BLaER1 (cell line): ENCODE results near the gene PRKN.
"Not testable (repeated sequence)": the region's sequence is repeated elsewhere in the genome, so short reads cannot be mapped to it uniquely, and the experiment has no call there.

Experiments used
- H3K27ac ChIP-seq: shearing (Covaris generic); formaldehyde crosslinking; 2 replicates; pipeline ENCODE4 v1.8.1; 2022
- H3K27me3 ChIP-seq: shearing (Covaris generic); formaldehyde crosslinking; 2 replicates; pipeline ENCODE4 v1.8.1; 2022
- H3K36me3 ChIP-seq: shearing (Covaris generic); formaldehyde crosslinking; 2 replicates; pipeline ENCODE4 v1.8.1; 2022
- H3K4me1 ChIP-seq: shearing (Covaris generic); formaldehyde crosslinking; 2 replicates; pipeline ENCODE4 v1.8.1; 2022
- H3K4me2 ChIP-seq: shearing (Covaris generic); formaldehyde crosslinking; 2 replicates; pipeline ENCODE4 v1.8.1; 2022
- H3K4me3 ChIP-seq: shearing (Covaris generic); formaldehyde crosslinking; 2 replicates; pipeline ENCODE4 v1.8.1; 2022
- H3K9ac ChIP-seq: shearing (Covaris generic); formaldehyde crosslinking; 2 replicates; pipeline ENCODE4 v1.8.1; 2022
- H3K9me3 ChIP-seq: shearing (Covaris generic); formaldehyde crosslinking; 2 replicates; pipeline ENCODE4 v1.8.1; 2022
- H4K20me1 ChIP-seq: shearing (Covaris generic); formaldehyde crosslinking; 2 replicates; pipeline ENCODE4 v1.8.1; 2022
- Cebpa-rat ChIP-seq: shearing (Covaris generic); IDR thresholded peaks from 2 replicates; pipeline ENCODE4 v1.8.1; 2022

The PRKN gene

GRCh38 chr6:161327360-161327953, 1400.1 kb downstream of the PRKN start:
- H3K27ac ChIP-seq = no peak overlapping the region

GRCh38 chr6:161319231-161319630, 1408.3 kb downstream of the PRKN start:
- Histone ChIP-seq H3K9me3 (peaks cover 13% of the 10 kb centered on the region), H3K27ac (no peak overlapping the region), H3K9ac (no peak overlapping the region), H3K4me3 (no peak overlapping the region), H4K20me1 (no peaks in the 10 kb centered on the region), H3K27me3 (no peaks in the 10 kb centered on the region), H3K36me3 (no peaks in the 10 kb centered on the region), H3K4me1 (no peaks in the 10 kb centered on the region), H3K4me2 (no peak overlapping the region)
- no peak for TF ChIP-seq Cebpa-rat

More at GRCh38 chr6:161327360-161327953, 1400.1 kb downstream of the PRKN start:
- no peak overlapping the region for H3K4me2 ChIP-seq
- no peak overlapping the region for H3K9ac ChIP-seq
- TF ChIP-seq Cebpa-rat = no peak
- H3K9me3 ChIP-seq = peaks cover 36% of the 10 kb centered on the region
- H3K36me3 ChIP-seq = no peaks in the 10 kb centered on the region
- H4K20me1 ChIP-seq = no peaks in the 10 kb centered on the region
- H3K4me1 ChIP-seq = no peaks in the 10 kb centered on the region
- H3K4me3 ChIP-seq = no peak overlapping the region
- H3K27me3 ChIP-seq = no peaks in the 10 kb centered on the region

- TF ChIP-seq Cebpa-rat = no peak
- Histone ChIP-seq H3K4me2 (no peak overlapping the region), H3K9me3 (peaks cover 15% of the 10 kb centered on the region), H3K27ac (no peak overlapping the region), H3K27me3 (no peaks in the 10 kb centered on the region), H3K4me3 (no peak overlapping the region), H3K9ac (no peak overlapping the region), H3K36me3 (no peaks in the 10 kb centered on the region), H3K4me1 (no peaks in the 10 kb centered on the region), H4K20me1 (no peaks in the 10 kb centered on the region)
These were observed 1409.1 kb downstream of the PRKN start for GRCh38 chr6:161318456-161318855.

- H3K36me3 ChIP-seq = no peaks in the 10 kb centered on the region
- TF ChIP-seq Cebpa-rat = no peak
- no peak overlapping the region for H3K9ac ChIP-seq
- peaks cover 15% of the 10 kb centered on the region for H3K9me3 ChIP-seq
- no peak overlapping the region for H3K4me2 ChIP-seq
- H4K20me1 ChIP-seq = no peaks in the 10 kb centered on the region
- H3K4me3 ChIP-seq = no peak overlapping the region
- H3K27me3 ChIP-seq = no peaks in the 10 kb centered on the region
- H3K27ac ChIP-seq = no peak overlapping the region
- H3K4me1 ChIP-seq = no peaks in the 10 kb centered on the region
These were observed 1411.0 kb downstream of the PRKN start for GRCh38 chr6:161316531-161316930.

- H4K20me1 ChIP-seq, H3K4me3 ChIP-seq, H3K27me3 ChIP-seq, H3K9ac ChIP-seq, H3K4me2 ChIP-seq, H3K4me1 ChIP-seq, H3K27ac ChIP-seq, H3K36me3 ChIP-seq: not testable (repeated sequence)
- peaks cover 15% of the 10 kb centered on the region for H3K9me3 ChIP-seq
These were observed 1412.2 kb downstream of the PRKN start for GRCh38 chr6:161315246-161315917.

DNA sequence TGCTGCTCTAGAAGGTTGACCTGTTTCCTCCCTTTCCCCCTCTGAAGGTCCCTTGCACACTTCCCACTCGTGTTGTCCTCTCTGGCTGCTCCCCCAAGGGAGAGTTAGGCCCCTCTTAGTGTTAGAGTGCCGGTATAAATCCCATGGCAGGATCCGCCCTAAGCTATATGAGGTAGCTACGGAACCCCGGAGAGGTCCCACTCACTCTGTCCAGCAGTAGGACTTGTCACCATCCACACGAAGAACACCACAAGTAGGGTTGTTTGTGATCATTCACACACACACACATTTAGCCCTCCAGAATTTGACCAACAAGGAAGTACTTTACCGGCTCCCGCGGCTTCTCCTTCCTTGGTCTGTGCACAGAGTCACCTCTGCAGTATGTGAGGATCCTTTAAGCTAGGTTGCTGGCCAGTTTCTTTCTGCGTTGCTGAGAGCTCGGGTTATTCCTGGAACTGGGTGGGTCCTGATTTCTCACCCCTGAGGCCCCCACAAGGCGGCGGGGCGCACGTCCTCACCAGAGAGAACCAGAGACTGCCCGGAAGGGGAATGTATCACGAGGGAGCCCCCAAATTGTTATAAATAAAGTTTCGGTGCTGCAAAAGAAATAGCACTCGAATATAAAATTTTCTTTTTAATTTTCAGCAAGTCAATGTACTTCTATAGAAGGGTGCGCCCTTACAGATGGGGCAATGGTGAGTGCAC, 1412.9 kb downstream of the PRKN start:
- not testable (repeated sequence) for H3K4me3 ChIP-seq, H3K36me3 ChIP-seq, H3K27me3 ChIP-seq, H3K9ac ChIP-seq, H4K20me1 ChIP-seq, H3K4me2 ChIP-seq, H3K4me1 ChIP-seq, H3K27ac ChIP-seq
- peaks cover 15% of the 10 kb centered on the region for H3K9me3 ChIP-seq

DNA sequence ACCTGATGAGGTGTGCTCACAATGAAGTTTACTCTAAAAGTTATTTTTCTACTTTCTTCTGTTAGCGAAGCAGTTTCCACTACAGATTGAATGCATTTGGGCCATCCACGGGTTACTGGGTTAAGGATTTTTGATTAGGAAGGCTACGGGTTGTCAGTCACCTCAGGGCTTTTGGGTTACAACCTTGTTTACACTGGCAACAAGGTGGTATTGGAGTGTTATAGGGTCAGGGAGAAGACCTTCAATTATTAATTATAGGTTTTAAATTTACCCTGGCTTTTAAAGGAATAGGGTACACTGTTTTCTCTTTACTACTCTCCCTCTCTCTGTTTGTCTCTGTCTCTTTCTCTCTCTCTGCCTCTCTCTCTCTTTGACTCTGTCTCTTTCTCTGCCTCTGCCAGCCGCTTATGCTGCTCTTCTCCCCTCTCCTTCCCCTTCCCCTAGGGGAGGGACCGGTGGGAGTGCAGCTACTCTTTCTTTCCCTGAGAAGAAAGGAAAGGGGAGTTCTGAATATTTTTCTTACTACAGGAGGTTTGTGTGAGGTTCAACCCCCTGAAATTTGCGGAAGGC, 1413.5 kb downstream of the PRKN start:
- Histone ChIP-seq H3K27ac (no peak overlapping the region), H3K4me2 (no peak overlapping the region), H3K4me1 (no peaks in the 10 kb centered on the region), H4K20me1 (no peaks in the 10 kb centered on the region), H3K36me3 (no peaks in the 10 kb centered on the region), H3K9me3 (peaks cover 15% of the 10 kb centered on the region), H3K9ac (no peak overlapping the region), H3K4me3 (no peak overlapping the region), H3K27me3 (no peaks in the 10 kb centered on the region)
- no peak for TF ChIP-seq Cebpa-rat

DNA sequence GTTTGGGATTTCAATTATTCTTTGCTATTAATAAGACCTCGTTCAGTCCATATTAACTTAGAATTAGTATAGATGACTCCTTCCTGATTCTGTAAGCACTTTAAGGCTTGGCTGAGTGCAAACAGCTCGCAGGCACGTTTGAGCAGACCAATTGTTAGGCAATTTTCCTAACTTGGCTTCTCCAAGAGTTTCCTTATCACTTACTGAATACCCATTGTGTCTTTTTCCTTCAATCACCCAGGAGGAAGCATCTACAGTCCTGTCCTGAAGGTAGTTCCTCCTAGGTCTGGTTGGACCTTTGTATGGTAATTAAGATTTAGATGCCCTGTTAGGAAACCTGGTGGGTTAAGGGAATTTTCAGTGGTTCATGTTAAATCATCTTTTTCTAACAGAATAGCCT, 1414.1 kb downstream of the PRKN start:
- H3K9me3 ChIP-seq = peaks cover 15% of the 10 kb centered on the region
- not testable (repeated sequence) for H3K4me1 ChIP-seq, H4K20me1 ChIP-seq, H3K4me3 ChIP-seq, H3K27ac ChIP-seq, H3K9ac ChIP-seq, H3K27me3 ChIP-seq, H3K4me2 ChIP-seq, H3K36me3 ChIP-seq

DNA sequence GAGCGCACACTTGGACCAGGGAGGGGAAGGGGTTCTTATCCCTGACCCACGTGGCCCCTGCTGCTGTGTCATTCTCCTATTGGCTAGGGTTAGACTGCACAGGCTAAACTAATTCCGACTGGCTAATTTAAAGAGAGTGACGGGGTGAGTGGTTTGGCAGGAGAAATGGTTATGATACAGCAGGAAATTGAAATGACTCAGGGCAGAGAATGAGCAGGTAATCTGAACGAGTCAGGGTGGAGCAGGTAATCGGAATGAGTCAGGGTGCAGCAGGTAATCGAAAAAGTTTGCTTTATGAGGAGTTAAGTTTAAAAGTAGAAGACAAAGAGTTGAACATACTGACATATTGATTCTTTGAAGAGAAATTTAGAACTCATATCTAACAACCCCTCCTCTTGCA, 1417.8 kb downstream of the PRKN start:
- not testable (repeated sequence) for H3K4me3 ChIP-seq, H3K36me3 ChIP-seq, H3K27ac ChIP-seq, H3K27me3 ChIP-seq, H3K9me3 ChIP-seq, H3K9ac ChIP-seq, H3K4me1 ChIP-seq, H4K20me1 ChIP-seq, H3K4me2 ChIP-seq

DNA sequence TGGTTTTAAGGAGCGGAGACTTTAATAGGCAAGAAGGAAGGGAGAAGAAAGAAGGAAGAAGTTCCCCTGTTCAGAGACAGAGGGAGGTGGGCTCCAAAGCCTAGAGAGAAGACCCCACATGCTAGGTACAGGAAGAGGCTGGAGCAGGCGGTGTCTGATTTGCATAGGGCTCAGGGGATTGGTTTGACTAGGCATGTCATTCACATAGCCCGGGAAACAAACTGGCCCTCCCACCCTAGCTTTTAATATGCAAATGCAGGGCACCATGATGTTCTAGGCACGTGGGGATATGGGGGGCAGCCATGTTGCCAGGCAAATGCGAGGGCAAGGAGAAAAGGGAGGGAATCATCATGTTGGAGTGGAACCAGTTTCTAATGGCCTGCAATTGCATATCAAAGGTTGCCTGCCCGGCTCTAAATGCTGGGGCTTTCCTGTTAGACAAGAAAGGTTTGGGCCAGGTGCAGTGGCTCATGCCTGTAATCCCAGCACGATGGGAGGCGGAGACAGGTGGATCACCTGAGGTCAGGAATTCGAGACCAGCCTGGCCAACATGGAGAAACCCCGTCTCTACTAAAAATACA, 1419.4 kb downstream of the PRKN start:
- no peak overlapping the region for H3K4me2 ChIP-seq
- TF ChIP-seq Cebpa-rat = no peak
- no peak overlapping the region for H3K27ac ChIP-seq
- H3K36me3 ChIP-seq = no peaks in the 10 kb centered on the region
- no peaks in the 10 kb centered on the region for H4K20me1 ChIP-seq
- no peaks in the 10 kb centered on the region for H3K27me3 ChIP-seq
- no peaks in the 10 kb centered on the region for H3K9me3 ChIP-seq
- H3K4me3 ChIP-seq = no peak overlapping the region
- H3K9ac ChIP-seq = no peak overlapping the region
- no peaks in the 10 kb centered on the region for H3K4me1 ChIP-seq
